22Rv1 (cell line): Measurements from ENCODE around the gene PTPRR.

ENCODE experiments used
- ZFX ChIP-seq: fragments of 450-650 bp; IDR thresholded peaks from 2 replicates; pipeline ENCODE4 v1.6.1; 2017; ENCODE audit warnings: antibody characterized with exemption, borderline replicate concordance
- TF ChIP-seq, protein P1 (sequence below): fragments of 450-650 bp; IDR thresholded peaks from 2 replicates; pipeline ENCODE4 v1.5.1; 2017; ENCODE audit warnings: mild to moderate bottlenecking

DNA sequence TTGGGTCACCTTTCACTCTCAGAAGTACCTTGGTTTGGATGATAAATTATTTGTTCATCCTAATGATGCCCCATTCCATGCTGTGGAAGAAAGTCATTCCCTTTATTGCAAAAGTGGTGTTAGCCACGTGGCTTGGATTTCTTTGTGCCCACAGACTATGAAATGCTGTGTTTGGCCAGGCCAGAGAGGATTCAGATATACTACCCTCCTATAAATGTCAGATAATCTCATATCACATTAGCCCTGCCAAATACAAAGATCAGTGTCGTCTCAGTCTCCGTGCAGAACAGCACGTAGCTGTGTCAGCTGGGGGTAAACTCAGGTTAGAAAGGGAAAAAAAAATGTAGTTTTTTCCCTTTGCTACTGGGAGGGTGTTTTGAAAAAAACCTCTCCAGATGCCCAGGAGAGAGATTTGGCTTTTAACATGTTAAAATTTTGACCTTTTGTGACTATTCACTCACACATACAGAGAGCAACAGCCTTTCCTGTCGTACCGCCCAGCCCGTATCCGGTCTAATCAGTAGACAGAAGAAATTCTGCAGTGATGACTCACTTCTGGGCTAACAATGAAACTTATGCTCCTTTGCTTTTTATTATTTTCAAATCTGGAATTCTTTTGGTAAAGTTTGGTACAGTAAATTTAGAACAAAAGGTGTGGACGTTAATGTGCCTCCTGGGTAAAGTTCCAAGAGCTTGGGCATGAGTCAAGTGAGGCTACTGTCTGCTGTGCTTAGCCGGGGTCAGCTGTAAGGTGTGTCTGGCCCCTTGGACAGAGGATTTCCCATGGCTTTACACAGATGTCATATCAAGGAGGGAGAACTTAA, 274.8 kb downstream of the PTPRR start:
- TF ChIP-seq, protein P1, sequence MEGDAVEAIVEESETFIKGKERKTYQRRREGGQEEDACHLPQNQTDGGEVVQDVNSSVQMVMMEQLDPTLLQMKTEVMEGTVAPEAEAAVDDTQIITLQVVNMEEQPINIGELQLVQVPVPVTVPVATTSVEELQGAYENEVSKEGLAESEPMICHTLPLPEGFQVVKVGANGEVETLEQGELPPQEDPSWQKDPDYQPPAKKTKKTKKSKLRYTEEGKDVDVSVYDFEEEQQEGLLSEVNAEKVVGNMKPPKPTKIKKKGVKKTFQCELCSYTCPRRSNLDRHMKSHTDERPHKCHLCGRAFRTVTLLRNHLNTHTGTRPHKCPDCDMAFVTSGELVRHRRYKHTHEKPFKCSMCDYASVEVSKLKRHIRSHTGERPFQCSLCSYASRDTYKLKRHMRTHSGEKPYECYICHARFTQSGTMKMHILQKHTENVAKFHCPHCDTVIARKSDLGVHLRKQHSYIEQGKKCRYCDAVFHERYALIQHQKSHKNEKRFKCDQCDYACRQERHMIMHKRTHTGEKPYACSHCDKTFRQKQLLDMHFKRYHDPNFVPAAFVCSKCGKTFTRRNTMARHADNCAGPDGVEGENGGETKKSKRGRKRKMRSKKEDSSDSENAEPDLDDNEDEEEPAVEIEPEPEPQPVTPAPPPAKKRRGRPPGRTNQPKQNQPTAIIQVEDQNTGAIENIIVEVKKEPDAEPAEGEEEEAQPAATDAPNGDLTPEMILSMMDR = no peak
- no peak for TF ChIP-seq ZFX
